ENCODE measurements around the gene ANGPTL8.

The ANGPTL8 gene

DNA sequence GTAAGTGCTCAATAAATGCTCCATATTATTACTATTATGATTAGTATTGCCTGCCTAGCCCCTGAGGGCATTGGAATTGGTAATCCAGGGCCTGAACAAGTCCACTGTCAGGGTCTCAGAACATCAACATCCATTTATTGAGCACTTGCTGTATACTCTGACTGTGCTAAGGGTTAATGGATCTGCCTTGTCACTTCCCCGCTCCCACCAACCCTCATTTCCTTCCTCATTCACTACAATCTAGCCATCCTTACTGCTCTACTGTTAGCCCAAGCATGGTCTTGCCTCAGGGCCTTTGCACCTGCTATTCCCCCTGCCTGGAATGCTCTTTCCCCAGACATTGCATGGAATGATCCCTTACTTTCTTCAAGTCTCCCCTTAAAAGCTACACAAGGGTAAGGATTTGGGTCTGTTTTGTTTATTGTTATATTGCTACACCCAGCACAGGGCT is 12.7 kb upstream of the ANGPTL8 start:
- Histone ChIP-seq H3K27me3 (ENCODE audit: control insufficient read depth, low read length) (no peaks in the 10 kb centered on the region), H3K27ac (ENCODE audit: low read depth, low read length) (no peak overlapping the region), H3K79me2 (ENCODE audit: control insufficient read depth, low read length) (no peaks in the 10 kb centered on the region), H3K4me1 (ENCODE audit: control insufficient read depth, low read length) (peaks cover 9% of the 10 kb centered on the region), H3F3A (ENCODE audit: control insufficient read depth, insufficient read depth) (no peaks in the 10 kb centered on the region), H3K4me3 (ENCODE audit: low read length) (no peak overlapping the region), H3K4me2 (ENCODE audit: low read length) (no peak overlapping the region), H3K36me3 (ENCODE audit: control insufficient read depth, low read length) (peaks cover 6% of the 10 kb centered on the region), H4K20me1 (ENCODE audit: control insufficient read depth, insufficient read depth, low read depth, low read length) (no peaks in the 10 kb centered on the region), H3K9me2 (replicated peaks; ENCODE audit: control insufficient read depth, low read length) (no peaks in the 10 kb centered on the region), H3K9me3 (ENCODE audit: control insufficient read depth, insufficient read depth, low read length) (no peaks in the 10 kb centered on the region)
- TF ChIP-seq EZH2phosphoT487 (IDR thresholded peaks at IDR 0.05; ENCODE audit: borderline replicate concordance, low read length), result no peak
- TF ChIP-seq, protein P1, sequence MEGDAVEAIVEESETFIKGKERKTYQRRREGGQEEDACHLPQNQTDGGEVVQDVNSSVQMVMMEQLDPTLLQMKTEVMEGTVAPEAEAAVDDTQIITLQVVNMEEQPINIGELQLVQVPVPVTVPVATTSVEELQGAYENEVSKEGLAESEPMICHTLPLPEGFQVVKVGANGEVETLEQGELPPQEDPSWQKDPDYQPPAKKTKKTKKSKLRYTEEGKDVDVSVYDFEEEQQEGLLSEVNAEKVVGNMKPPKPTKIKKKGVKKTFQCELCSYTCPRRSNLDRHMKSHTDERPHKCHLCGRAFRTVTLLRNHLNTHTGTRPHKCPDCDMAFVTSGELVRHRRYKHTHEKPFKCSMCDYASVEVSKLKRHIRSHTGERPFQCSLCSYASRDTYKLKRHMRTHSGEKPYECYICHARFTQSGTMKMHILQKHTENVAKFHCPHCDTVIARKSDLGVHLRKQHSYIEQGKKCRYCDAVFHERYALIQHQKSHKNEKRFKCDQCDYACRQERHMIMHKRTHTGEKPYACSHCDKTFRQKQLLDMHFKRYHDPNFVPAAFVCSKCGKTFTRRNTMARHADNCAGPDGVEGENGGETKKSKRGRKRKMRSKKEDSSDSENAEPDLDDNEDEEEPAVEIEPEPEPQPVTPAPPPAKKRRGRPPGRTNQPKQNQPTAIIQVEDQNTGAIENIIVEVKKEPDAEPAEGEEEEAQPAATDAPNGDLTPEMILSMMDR (IDR thresholded peaks at IDR 0.05; ENCODE audit: low read depth, low read length, poor library complexity, severe bottlenecking), result no peak

- H3K79me2 ChIP-seq (ENCODE audit: control insufficient read depth, low read length), result no peaks in the 10 kb centered on the region
- H3K27me3 ChIP-seq (ENCODE audit: control insufficient read depth, low read length), result no peaks in the 10 kb centered on the region
- TF ChIP-seq, protein P1 (IDR thresholded peaks at IDR 0.05; ENCODE audit: low read depth, low read length, poor library complexity, severe bottlenecking), result peak; percentile 77
- no peak for TF ChIP-seq EZH2phosphoT487 (IDR thresholded peaks at IDR 0.05; ENCODE audit: borderline replicate concordance, low read length)
- peaks cover 9% of the 10 kb centered on the region for H3K36me3 ChIP-seq (ENCODE audit: control insufficient read depth, low read length)
- no peaks in the 10 kb centered on the region for H3F3A ChIP-seq (ENCODE audit: control insufficient read depth, insufficient read depth)
- H3K9me2 ChIP-seq (replicated peaks; ENCODE audit: control insufficient read depth, low read length), result no peaks in the 10 kb centered on the region
- no peak overlapping the region for H3K27ac ChIP-seq (ENCODE audit: low read depth, low read length)
- H3K9me3 ChIP-seq (ENCODE audit: control insufficient read depth, insufficient read depth, low read length), result no peaks in the 10 kb centered on the region
- no peak overlapping the region for H3K4me2 ChIP-seq (ENCODE audit: low read length)
- H4K20me1 ChIP-seq (ENCODE audit: control insufficient read depth, insufficient read depth, low read depth, low read length), result no peaks in the 10 kb centered on the region
- H3K4me3 ChIP-seq (ENCODE audit: low read length), result no peak overlapping the region
- H3K4me1 ChIP-seq (ENCODE audit: control insufficient read depth, low read length), result peaks cover 14% of the 10 kb centered on the region
Observed at GRCh38 chr19:11227195-11227886, 12.1 kb upstream of the ANGPTL8 start.

DNA sequence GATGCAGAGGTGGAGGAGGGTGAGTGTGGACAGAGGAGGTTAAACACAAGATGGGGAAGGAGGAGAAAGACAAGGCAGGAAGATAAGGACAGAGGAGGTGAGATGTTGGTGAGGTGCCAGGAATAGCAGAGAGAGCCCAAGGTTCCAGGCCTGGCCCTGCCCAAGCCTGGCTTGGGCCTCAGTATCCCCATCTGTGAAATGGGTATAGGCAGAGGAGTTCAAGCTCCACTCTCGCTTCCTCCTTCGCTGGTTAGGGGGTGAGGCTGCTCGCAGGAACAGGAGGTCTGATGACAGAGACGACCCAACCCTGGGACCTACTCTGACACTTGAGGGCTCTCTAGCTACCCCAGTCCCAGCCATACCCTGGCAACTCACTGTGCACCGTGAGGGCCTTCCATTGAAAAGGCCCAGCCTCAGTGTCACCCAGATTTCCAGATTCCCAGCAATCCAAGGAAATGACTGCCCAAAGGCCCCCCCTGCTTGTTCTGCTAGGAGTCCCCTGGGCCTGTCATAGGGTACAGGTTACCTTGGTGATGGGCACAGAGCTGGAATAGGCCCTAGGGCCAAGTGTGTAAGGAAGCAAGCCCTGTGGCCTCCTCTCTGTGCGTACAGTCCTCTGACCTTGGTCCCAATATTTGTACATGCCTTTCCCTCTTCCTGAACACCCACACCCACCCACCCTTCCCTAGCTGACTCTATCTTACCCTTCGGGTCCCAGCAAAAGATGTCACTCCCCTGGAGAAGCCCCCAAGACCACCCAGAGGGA is 8.6 kb upstream of the ANGPTL8 start:
- Histone ChIP-seq H3K27ac (ENCODE audit: low read depth, low read length) (no peak overlapping the region), H3K36me3 (ENCODE audit: control insufficient read depth, low read length) (peaks cover 19% of the 10 kb centered on the region), H3K4me1 (ENCODE audit: control insufficient read depth, low read length) (peaks cover 14% of the 10 kb centered on the region), H3K4me3 (ENCODE audit: low read length) (no peak overlapping the region), H3K9me3 (ENCODE audit: control insufficient read depth, insufficient read depth, low read length) (no peaks in the 10 kb centered on the region), H4K20me1 (ENCODE audit: control insufficient read depth, insufficient read depth, low read depth, low read length) (no peaks in the 10 kb centered on the region), H3K79me2 (ENCODE audit: control insufficient read depth, low read length) (no peaks in the 10 kb centered on the region), H3K4me2 (ENCODE audit: low read length) (no peak overlapping the region), H3K27me3 (ENCODE audit: control insufficient read depth, low read length) (no peaks in the 10 kb centered on the region), H3K9me2 (replicated peaks; ENCODE audit: control insufficient read depth, low read length) (no peaks in the 10 kb centered on the region), H3F3A (ENCODE audit: control insufficient read depth, insufficient read depth) (no peaks in the 10 kb centered on the region)
- TF ChIP-seq EZH2phosphoT487 (IDR thresholded peaks at IDR 0.05; ENCODE audit: borderline replicate concordance, low read length), result no peak
- TF ChIP-seq, protein P1 (IDR thresholded peaks at IDR 0.05; ENCODE audit: low read depth, low read length, poor library complexity, severe bottlenecking), result no peak
